Sigmoid colon (tissue), 4 donors: Measurements from ENCODE around the gene TCF12.

Source experiments
- CTCF ChIP-seq, 4 experiments: fragments of 450-650 bp in 3 of 4; fragments of 200-600 bp in 1 of 4; IDR thresholded peaks; one replicate each; pipeline ENCODE4 v1.5.1; 2016 to 2019; ENCODE audit warnings: antibody characterized with exemption in 4 of 4, mild to moderate bottlenecking in 3 of 4, moderate library complexity in 2 of 4
- POLR2A ChIP-seq, 2 donors: fragments of 450-650 bp; IDR thresholded peaks; one replicate each; pipeline ENCODE4 v1.6.1; 2016; ENCODE audit warnings: antibody characterized with exemption in 2 of 2, mild to moderate bottlenecking in 2 of 2, moderate library complexity in 2 of 2
- POLR2AphosphoS5 ChIP-seq, 4 donors: sonication (generic); formaldehyde crosslinking; IDR thresholded peaks; one replicate each; pipeline ENCODE4 v1.6.1; 2017; ENCODE audit warnings: antibody characterized with exemption in 4 of 4

- TF ChIP-seq CTCF (IDR thresholded peaks at IDR 0.05) (no peak), POLR2A (IDR thresholded peaks at IDR 0.05) (no peak), POLR2AphosphoS5 (IDR thresholded peaks at IDR 0.05) (no peak)
Observed at GRCh38 chr15:57159767-57160166, 241.3 kb downstream of the TCF12 start.
